H1 (cell line): Measurements from ENCODE around the gene SLC25A30. TPM values are rescaled to one million over a fixed set of nuclear protein-coding genes. Genes with fewer than 3 reads are reported as not detected.

Experiments used
- BACH1 ChIP-seq: IDR thresholded peaks from 2 replicates; pipeline ENCODE4 v1.6.1; 2012; ENCODE audit warnings: low read length, improper control_type of control experiment
- CHD7 ChIP-seq: fragments of 300-600 bp; sonication (generic); IDR thresholded peaks from 2 replicates; pipeline ENCODE4 v1.7.1; 2012; ENCODE audit warnings: low read length, moderate library complexity, mild to moderate bottlenecking, inconsistent platforms; ENCODE audit not compliant: insufficient replicate concordance
- EZH2 ChIP-seq: fragments of 200-600 bp; sonication (generic); IDR thresholded peaks from 2 replicates; pipeline ENCODE4 v1.7.1; 2012; ENCODE audit warnings: low read depth, mild to moderate bottlenecking, moderate library complexity, low read length, inconsistent platforms; ENCODE audit not compliant: severe bottlenecking
- RBBP5 ChIP-seq: IDR thresholded peaks from 2 replicates; pipeline ENCODE4 v1.7.1; 2012; ENCODE audit warnings: low read depth, mild to moderate bottlenecking, inconsistent platforms, low read length, moderate library complexity, borderline replicate concordance
- SIRT6 ChIP-seq: IDR thresholded peaks from one replicate; pipeline ENCODE4 v1.7.1; 2012; ENCODE audit warnings: low read length, inconsistent platforms
- SIX5 ChIP-seq: IDR thresholded peaks from 2 replicates; pipeline ENCODE4 v1.6.1; 2011; ENCODE audit warnings: mild to moderate bottlenecking, low read depth, low read length
- TEAD4 ChIP-seq: IDR thresholded peaks from 2 replicates; pipeline ENCODE4 v1.6.1; 2012; ENCODE audit warnings: low read depth, low read length, inconsistent platforms, mixed read lengths
- polyA plus RNA-seq, 7 experiments: library from polyadenylated mRNA; depleted of rRNA in 3 of 7; stranded (reverse) in 5 of 7; unstranded in 2 of 7; fragments of >200 nt in 5 of 7; fragments of 200-250 nt in 2 of 7; gene quantifications; 1 replicate in 5 of 7; 2 replicates in 1 of 7; 4 replicates in 1 of 7; pipeline versions ENCODE4 v1.2.1 to v1.2.3, GENCODE V29; 2011 to 2013; ENCODE audit warnings: missing spikeins in 2 of 7, mixed read lengths in 2 of 7
- total RNA-seq: library from RNA; stranded (reverse); fragmentation: NEBNext Ultra II Directional; extraction: Animal tissue kit (Norgen Biotek cat#: 25700); gene quantifications from 2 replicates; pipeline ENCODE4 v1.2.1, GENCODE V29; 2021
- TF ChIP-seq, protein P1 (sequence below): IDR thresholded peaks from 2 replicates; pipeline ENCODE4 v1.6.1; 2012; ENCODE audit warnings: inconsistent platforms

The SLC25A30 gene
- total and polyA plus RNA-seq, 2 of the 8 experiments (the other 6 are each of a cell fraction or from before 2014, with no cell fraction given), result 2.1 to 8.7 TPM

DNA sequence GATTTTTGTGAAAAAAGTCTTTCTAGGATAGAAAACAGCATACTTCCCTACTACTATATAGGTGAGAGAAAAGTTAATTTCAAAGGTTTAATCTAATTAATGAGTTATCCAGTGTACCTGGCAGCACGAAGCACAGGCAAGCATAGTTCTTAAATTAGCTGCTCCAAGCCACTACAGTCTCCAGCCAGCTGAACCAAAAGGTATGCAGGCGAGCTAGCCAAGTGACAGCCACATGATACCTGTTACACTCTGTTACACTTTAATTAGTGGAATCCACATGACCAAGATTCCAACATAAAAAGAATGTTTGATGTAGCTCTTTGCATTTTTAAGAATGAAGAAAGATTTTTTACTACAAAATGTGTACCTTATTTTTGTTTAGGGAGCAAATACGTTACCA is 15.5 kb downstream of the SLC25A30 start (continued):
- no peak for TF ChIP-seq CHD7
- TF ChIP-seq RBBP5, result no peak
- TF ChIP-seq BACH1, result no peak
- TF ChIP-seq TEAD4, result no peak
- TF ChIP-seq, protein P1, sequence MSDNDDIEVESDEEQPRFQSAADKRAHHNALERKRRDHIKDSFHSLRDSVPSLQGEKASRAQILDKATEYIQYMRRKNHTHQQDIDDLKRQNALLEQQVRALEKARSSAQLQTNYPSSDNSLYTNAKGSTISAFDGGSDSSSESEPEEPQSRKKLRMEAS, result no peak
- TF ChIP-seq SIRT6, result no peak
- no peak for TF ChIP-seq EZH2
- no peak for TF ChIP-seq SIX5
